ENCODE data around the gene KCNT2.

The KCNT2 gene

DNA sequence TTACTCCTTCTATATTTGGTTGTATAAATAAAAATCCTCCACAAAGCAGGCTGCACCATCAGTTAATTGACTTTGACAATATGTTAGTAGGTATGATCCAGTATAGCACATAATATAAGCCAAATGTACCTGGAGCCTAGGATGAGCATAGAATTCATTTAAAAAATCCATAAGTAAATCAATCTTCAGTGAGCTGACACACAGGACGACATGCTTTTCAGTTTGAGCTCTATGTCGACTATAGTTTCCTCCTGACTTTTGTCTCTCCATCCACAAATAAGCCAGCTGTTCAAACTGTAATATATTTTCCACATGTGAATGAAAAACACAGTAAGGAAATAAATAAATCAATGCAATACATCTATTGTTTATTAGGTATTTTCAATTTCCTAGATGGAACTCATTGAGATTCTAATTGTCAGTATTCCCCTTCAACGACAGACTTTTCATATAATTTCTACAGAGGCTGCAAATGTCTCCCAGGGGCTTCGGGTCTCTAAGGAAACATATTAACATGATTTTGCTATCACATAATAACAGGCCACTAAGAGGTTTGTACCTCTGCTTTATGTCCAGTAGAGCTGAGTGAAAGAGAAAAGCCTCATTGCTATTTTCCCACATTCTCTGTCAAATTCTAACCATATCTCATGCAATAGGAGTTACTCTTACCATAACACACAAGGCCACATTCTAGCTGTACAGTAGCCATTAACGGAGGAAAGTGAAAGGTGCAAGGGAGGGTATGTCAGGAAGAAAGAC, 180.1 kb downstream of the KCNT2 start:
- no peak for TF ChIP-seq ZNF274 (IDR thresholded peaks at IDR 0.05; ENCODE audit: low read depth, low read length)

DNA sequence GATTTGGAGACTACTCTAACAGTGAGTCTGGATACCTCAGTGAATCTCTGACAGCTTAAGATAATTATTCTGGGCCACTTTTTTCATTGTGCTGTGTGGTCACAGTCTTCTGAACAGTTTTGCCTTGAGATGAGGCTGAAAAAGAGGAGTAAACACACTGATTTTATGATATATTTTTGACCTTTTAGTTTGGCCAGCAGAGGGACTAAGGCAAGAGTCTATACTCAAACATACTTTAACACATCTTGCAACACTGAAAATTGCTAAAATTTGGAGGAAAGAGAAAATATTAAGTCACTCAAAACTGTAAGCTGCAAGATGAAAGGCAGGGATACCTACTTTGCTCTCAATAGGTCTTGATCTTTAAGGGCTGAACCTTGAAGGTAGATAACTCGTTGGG, 182.7 kb downstream of the KCNT2 start:
- H3K4me3 ChIP-seq (ENCODE audit: low read length) = no peak overlapping the region
- TF ChIP-seq ZNF274 (IDR thresholded peaks at IDR 0.05; ENCODE audit: low read depth, low read length) = no peak

More for the DNA sequence above, 180.1 kb downstream of the KCNT2 start:
- no peak overlapping the region for H3K4me3 ChIP-seq (ENCODE audit: low read length)

DNA sequence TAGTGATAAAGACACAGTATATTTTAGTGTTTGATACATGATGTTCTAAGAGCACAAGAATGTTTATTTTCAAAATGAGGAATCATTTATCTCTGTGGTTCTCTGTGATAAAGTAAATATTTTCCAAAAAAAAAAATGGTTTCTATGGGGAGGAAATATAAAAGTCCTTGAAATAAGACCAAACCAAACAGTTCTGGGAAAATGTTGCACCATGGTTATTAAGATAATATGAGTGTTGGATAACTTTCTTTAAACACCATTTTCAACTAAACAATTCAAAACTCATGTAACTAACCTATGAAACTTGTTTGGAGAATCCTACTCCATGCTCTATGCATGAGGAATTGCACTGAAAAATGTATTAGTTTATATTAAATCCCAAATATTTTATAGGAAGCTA, 184.6 kb downstream of the KCNT2 start:
- TF ChIP-seq ZNF274 (IDR thresholded peaks at IDR 0.05; ENCODE audit: low read depth, low read length) = no peak
- H3K4me3 ChIP-seq (ENCODE audit: low read length) = no peak overlapping the region

DNA sequence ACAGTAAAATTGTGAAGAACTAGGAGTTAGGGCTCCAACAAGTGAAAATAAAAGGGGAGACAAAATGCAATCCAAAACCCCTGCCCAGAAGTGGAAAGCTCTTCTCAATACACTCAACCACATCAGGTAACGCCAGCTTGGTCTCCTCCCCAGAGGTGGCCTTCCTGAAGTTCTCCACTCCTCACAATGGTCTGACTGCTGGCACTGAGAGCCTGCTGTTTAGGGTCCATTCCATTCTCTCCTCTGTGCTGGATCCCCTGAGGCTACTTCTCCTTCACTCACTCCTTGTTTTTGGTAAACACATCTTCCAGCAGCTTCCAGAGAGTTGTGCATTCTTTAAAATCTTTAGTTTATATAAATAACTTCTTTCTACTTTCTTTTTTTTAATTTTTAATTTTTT, 189.5 kb downstream of the KCNT2 start:
- H3K4me3 ChIP-seq (ENCODE audit: low read length) = no peak overlapping the region
- TF ChIP-seq ZNF274 (IDR thresholded peaks at IDR 0.05; ENCODE audit: low read depth, low read length) = no peak

DNA sequence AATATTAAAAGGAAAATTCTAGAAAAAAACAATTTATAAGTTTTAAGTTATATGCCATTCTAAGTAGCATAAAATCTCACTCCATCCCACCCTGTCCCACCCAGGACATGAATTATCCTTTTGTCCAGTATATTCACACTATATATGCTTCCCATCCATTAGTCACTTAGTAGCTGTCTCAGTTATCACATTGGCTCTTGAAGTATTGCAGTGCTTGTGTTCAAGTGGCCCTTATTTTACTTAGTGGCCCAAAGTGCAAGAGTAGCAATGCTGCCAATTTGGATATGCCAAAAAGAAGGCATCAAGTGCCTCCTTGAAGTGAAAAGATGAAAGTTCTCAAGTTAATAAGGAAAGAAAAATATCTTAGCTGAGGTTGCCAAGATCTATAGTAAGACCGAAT, 192.3 kb downstream of the KCNT2 start:
- H3K4me3 ChIP-seq (ENCODE audit: low read length) = no peak overlapping the region
- TF ChIP-seq ZNF274 (IDR thresholded peaks at IDR 0.05; ENCODE audit: low read depth, low read length) = no peak

DNA sequence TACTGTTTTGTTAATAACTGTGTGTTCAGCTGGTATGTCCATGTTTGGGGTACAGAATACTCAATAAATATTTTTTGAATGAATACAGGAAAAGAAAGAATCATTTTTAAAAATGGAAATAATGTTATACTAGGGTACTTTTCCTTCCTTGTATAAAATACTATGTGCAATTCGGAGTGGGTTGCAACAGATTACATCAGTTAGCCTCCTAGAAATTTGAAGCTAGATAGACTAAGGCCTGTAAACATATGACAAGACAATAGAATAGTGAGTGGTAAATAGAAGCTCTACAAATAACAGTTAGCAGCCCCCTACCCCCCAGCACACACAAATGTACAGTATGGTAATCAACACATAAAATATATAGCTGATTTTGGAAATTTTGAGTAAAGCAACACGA, 195.9 kb downstream of the KCNT2 start:
- no peak overlapping the region for H3K4me3 ChIP-seq (ENCODE audit: low read length)
- no peak for TF ChIP-seq ZNF274 (IDR thresholded peaks at IDR 0.05; ENCODE audit: low read depth, low read length)

DNA sequence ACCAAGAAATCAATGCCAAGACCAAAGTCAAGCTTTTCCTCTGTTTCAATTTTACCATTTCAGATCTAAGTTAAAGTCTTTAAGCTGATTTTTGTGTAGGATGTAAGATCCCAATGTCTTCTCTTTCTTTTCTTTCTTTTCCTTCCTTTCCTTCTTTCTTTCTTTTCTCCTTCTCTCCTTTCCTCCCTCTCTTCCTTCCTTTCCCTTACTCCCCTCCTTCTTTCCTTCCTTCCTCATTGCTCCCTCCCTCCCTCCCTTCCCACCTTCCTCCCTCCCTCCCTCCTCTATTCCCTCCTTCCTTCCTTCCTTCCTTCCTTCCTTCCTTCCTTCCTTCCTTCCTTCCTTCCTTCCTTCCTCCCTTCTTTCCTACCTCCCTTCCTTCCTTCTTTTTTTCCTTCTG, 197.5 kb downstream of the KCNT2 start:
- TF ChIP-seq ZNF274 (IDR thresholded peaks at IDR 0.05; ENCODE audit: low read depth, low read length) = no peak
- H3K4me3 ChIP-seq (ENCODE audit: low read length) = no peak overlapping the region

DNA sequence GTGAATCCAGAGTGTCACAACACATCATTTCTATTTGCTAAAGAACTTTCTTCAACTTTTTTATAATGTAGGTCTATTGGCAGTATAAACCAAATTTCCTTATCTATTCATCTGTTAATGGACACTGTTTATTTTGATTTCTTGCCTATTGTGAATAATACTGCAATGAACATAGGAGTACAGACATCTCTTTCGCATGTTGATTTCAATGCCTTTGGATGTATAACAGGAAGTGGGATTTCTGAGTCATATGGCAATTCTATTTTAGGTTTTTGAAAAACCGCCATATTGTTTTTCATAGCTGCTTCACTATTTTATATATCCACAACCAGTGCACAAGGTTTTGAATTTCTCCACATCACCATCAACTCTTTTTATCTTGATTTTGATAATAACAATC, 198.7 kb downstream of the KCNT2 start:
- H3K4me3 ChIP-seq (ENCODE audit: low read length) = no peak overlapping the region
- no peak for TF ChIP-seq ZNF274 (IDR thresholded peaks at IDR 0.05; ENCODE audit: low read depth, low read length)

DNA sequence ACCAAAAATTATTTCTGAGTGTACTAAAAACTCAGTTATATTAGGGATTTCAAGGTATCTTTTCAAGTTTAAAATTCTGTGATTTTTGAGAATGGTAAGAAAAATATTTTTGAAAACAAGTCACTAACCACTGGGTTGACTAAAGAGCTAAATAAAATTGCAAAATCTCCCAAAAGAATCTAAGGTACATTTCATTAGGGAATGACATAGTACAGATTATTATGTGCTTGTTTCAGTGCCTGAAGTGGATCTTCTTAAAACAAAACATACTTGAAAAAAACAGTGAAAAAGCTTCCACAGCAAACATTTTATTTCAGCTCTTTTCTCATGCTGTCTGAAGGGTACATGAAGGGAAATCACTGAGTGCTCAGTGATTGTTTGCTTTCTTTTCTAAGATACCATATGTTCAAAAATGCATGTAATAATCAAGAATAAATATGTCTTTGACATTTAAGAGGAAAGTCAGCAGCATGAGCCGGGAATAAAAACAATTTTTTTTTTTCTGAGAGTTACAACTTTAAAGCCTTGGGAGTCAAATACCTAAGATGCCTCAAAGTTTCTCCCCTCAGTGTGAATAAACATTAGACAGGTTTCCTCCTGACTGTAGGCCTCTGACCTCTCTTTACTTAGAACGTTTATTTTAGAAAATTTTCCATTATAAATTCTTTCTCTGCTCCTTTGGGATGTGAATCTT, 200.7 kb downstream of the KCNT2 start:
- H3K4me3 ChIP-seq (ENCODE audit: low read length) = no peak overlapping the region

DNA sequence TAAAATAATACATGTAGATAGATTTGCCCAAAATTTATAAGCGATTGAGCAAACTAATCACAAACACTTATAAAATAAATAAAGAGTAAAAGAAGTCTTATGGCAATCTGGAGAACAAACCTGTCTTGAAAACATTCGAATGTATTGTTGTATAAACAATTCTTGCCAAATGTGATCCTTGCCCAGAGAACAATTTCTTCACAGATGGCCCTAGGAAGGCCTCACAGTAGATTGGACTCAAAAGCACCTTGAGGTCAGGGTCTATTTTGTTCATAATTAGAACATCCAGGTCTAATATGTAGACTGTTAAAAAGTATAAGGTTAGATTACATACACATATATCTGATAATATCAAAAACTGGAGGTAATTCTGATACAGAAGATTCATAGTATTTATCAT, 202.4 kb downstream of the KCNT2 start:
- TF ChIP-seq ZNF274 (IDR thresholded peaks at IDR 0.05; ENCODE audit: low read depth, low read length) = no peak
- H3K4me3 ChIP-seq (ENCODE audit: low read length) = no peak overlapping the region

More for the DNA sequence above, 200.7 kb downstream of the KCNT2 start:
- TF ChIP-seq ZNF274 (IDR thresholded peaks at IDR 0.05; ENCODE audit: low read depth, low read length) = no peak

DNA sequence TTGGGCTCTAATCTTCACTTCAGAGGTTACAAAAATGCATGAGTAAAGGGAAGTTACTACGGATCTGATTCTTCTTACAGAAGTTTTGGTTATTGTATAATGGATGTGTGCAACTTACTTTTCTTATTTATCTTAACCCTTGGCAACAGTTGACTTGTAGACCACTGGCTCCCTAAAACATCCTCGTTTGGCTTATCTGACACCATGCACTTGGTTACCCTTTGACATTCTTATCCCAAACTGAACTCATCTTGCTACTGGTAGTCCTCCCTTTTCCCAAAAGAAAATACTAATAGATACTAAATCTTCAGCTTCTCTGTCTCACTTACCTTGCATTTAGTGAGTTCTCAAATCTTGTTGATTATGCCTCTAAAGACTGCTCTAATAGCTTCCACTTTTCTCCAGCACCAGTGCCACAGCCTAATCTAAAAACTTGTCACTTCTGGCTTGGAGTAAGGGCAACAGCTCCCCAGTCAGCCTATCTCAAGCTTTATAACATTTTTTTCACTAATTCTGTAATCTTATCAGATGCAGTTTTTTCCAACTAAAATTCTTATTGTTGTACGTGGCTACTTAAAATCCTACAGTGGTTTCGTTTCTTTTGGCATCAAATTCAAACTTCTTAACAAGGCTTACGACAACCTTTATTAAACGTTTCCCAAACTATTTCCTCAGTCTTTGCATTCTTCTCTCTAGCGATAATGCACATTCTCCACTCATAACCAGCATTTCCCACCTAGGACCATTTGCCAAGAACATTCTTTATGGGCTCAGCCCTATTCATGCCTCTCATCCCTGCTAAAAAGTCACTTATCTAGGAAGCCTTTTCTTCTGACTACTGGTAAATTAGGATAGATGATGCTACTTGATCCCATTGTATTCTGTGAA, 204.2 kb downstream of the KCNT2 start:
- no peak for TF ChIP-seq ZNF274 (IDR thresholded peaks at IDR 0.05; ENCODE audit: low read depth, low read length)
- no peak overlapping the region for H3K4me3 ChIP-seq (ENCODE audit: low read length)

DNA sequence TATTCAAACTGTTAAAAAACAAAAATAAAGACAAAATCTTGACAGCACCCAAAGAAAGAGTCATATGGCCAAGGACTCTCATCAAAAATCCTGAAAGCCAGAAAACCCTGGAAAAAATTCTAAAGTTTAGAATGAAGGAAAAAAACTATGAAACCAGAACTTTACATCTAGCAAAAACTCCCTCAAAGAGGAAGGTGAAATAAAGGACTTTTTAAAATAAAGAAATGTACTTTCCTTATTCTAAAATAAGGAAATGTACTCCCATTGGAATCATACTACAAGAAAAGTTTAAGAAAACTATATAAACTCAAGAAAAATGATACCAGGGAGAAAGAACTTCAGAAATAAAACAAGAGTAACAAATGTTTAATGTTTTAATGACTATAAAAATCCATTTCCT, 206.3 kb downstream of the KCNT2 start:
- no peak overlapping the region for H3K4me3 ChIP-seq (ENCODE audit: low read length)
- no peak for TF ChIP-seq ZNF274 (IDR thresholded peaks at IDR 0.05; ENCODE audit: low read depth, low read length)

DNA sequence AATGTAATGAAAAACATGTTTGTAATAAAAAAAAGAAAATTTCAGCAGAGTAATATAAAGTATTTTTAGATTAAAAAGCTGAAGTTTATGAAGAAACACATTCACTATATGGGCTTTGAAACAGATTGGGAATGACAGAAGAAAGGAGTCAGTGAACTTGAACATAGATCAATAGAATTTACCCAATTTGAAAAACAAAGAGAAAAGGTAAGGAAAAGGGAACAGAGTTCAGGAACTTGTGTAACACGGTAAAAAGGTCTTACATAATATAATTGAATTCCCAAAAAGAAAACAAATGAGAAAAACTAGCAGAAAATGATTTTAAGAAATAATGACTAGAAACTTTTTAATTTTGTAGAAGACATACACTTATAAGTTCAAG, 206.8 kb downstream of the KCNT2 start:
- TF ChIP-seq ZNF274 (IDR thresholded peaks at IDR 0.05; ENCODE audit: low read depth, low read length) = no peak
- H3K4me3 ChIP-seq (ENCODE audit: low read length) = no peak overlapping the region
